ENCODE measurements around the gene CACNA2D3. TPM values are rescaled to one million over a fixed set of nuclear protein-coding genes. Genes with fewer than 3 reads are reported as not detected.

Gene CACNA2D3
- total RNA-seq, 1 donor from 2014 or later, result 7.3 TPM

DNA sequence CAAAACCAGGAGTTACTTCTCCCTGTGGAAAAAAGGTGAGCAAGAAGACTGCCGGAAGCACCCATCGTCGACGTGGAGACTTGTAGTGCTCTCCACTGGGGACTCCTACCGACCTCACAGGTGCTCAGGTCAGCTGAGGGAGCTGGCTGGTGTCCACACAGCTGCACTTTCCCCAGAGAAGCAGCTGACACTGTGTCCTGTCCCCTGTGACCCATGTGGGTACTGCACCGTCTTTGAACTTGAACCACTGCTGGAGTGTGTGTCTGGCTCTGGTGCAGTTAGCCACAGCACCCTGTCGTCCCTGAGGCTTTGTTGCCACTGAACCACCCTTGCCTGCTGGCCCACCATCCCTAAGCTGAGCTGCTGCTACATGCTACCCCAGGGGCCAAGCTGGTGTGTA, 270.8 kb downstream of the CACNA2D3 start:
- Histone ChIP-seq H3K27ac (no peak overlapping the region), H3K4me1 (no peaks in the 10 kb centered on the region), H3K4me3 (no peak overlapping the region), H3K27me3 (no peaks in the 10 kb centered on the region), H3K9me3 (no peaks in the 10 kb centered on the region), H3K36me3 (no peaks in the 10 kb centered on the region)
- no peak for DNase-seq
- TF ChIP-seq CTCF (IDR thresholded peaks at IDR 0.05), result no peak
- peak; percentile 35 for ATAC-seq
- intact Hi-C loops (cut with DNase I), result no loop called here

GRCh38 chr3:54408328-54408727, 286.0 kb downstream of the CACNA2D3 start:
- intact Hi-C loops (cut with DNase I), result no loop called here
- DNase-seq (no peak), ATAC-seq (no peak)
- Histone ChIP-seq H3K36me3 (no peaks in the 10 kb centered on the region), H3K9me3 (no peaks in the 10 kb centered on the region), H3K27me3 (no peaks in the 10 kb centered on the region), H3K4me1 (no peaks in the 10 kb centered on the region), H3K27ac (no peak overlapping the region), H3K4me3 (no peak overlapping the region)
- no peak for TF ChIP-seq CTCF (IDR thresholded peaks at IDR 0.05)

GRCh38 chr3:54421943-54422342, 299.6 kb downstream of the CACNA2D3 start:
- Histone ChIP-seq H3K36me3 (no peaks in the 10 kb centered on the region), H3K27ac (no peak overlapping the region), H3K4me3 (no peak overlapping the region), H3K4me1 (no peaks in the 10 kb centered on the region), H3K9me3 (no peaks in the 10 kb centered on the region), H3K27me3 (no peaks in the 10 kb centered on the region)
- intact Hi-C loops (cut with DNase I), result no loop called here
- no peak for DNase-seq
- no peak for ATAC-seq
- no peak for TF ChIP-seq CTCF (IDR thresholded peaks at IDR 0.05)

GRCh38 chr3:54424292-54424691, 301.9 kb downstream of the CACNA2D3 start:
- no peak for TF ChIP-seq CTCF (IDR thresholded peaks at IDR 0.05)
- Histone ChIP-seq H3K4me1 (no peaks in the 10 kb centered on the region), H3K27me3 (no peaks in the 10 kb centered on the region), H3K27ac (no peak overlapping the region), H3K36me3 (no peaks in the 10 kb centered on the region), H3K9me3 (no peaks in the 10 kb centered on the region), H3K4me3 (no peak overlapping the region)
- DNase-seq, result no peak
- no peak for ATAC-seq
- intact Hi-C loops (cut with DNase I), result no loop called here

- ATAC-seq, result no peak
- H3K27ac ChIP-seq, result no peak overlapping the region
- intact Hi-C loops (cut with DNase I), result no loop called here
- TF ChIP-seq CTCF (IDR thresholded peaks at IDR 0.05), result no peak
- no peaks in the 10 kb centered on the region for H3K4me1 ChIP-seq
- no peak for DNase-seq
- H3K4me3 ChIP-seq, result no peak overlapping the region
- no peaks in the 10 kb centered on the region for H3K36me3 ChIP-seq
- H3K9me3 ChIP-seq, result no peaks in the 10 kb centered on the region
- H3K27me3 ChIP-seq, result no peaks in the 10 kb centered on the region
Observed at GRCh38 chr3:54426381-54426780, 304.0 kb downstream of the CACNA2D3 start.

GRCh38 chr3:54427501-54427900, 305.1 kb downstream of the CACNA2D3 start:
- H3K27ac ChIP-seq, result no peak overlapping the region
- intact Hi-C loops (cut with DNase I), result no loop called here
- no peak for TF ChIP-seq CTCF (IDR thresholded peaks at IDR 0.05)
- ATAC-seq, result no peak
- no peaks in the 10 kb centered on the region for H3K27me3 ChIP-seq
- no peak for DNase-seq
- H3K36me3 ChIP-seq, result no peaks in the 10 kb centered on the region
- no peaks in the 10 kb centered on the region for H3K4me1 ChIP-seq
- H3K9me3 ChIP-seq, result no peaks in the 10 kb centered on the region
- H3K4me3 ChIP-seq, result no peak overlapping the region

All from upper lobe of right lung (tissue), 1 donor.